ENCODE data around the gene NBEAL2.

NBEAL2 gene

GRCh38 chr3:46989146-46989810, 9.8 kb downstream of the NBEAL2 start:
- no peak for TF ChIP-seq CTCF (conservative IDR thresholded peaks at IDR 0.05; ENCODE audit: low read depth)
- POLR2A ChIA-PET (ENCODE audit: low non-redundant PET) = no interaction called here
- H3K27ac ChIP-seq = no peak overlapping the region
- no peak for DNase-seq (ENCODE audit: low spot score)
- CTCF ChIA-PET = no interaction called here

DNA sequence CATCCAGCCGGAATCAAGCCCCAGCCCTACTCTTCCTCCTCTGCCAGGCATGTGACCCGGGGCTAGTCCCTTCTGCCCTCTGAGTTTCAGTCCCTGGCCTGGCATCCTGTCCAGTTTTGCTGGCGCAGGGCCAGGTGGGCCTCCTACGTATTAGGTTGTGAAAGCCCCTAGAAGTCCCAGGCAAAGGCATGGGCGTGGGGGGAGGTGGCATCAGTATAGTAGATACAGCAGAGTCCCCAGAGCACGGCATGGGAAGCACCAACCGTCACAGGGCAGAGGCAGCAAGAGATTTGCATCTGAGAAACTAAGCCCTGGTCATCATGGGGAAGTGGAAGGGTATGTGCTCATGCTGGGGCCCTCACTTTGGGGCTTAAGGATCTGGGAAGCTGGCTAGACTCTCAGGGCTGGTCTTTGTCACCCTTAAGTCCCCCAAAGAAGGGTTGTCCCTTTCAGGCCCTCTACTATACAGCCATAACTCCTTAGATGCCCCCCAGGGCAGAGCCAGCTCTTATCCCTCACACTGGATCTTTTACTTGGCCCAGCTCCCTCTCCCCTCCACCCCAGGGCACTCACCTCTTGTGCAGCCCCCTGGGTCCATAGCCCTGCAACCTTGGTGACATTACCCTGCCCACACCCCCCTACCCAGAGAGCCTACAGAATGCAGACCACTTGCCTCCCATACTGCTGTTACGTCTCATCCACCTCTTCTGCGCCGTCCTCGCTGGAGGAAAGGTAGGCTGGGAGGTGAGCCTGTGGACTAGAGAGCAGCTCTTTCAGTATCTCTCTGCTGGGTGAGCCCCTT, 11.3 kb downstream of the NBEAL2 start:
- ChIA-PET POLR2A (ENCODE audit: low non-redundant PET) (no interaction called here), CTCF (no interaction called here)
- no peak overlapping the region for H3K27ac ChIP-seq
- DNase-seq (ENCODE audit: low spot score) = no peak
- TF ChIP-seq CTCF (conservative IDR thresholded peaks at IDR 0.05; ENCODE audit: low read depth) = no peak

GRCh38 chr3:46991406-46992165, 12.1 kb downstream of the NBEAL2 start:
- TF ChIP-seq CTCF (conservative IDR thresholded peaks at IDR 0.05; ENCODE audit: low read depth) = no peak
- peak overlapping the region; percentile 9; the same call in 1 of the 2 replicates for H3K27ac ChIP-seq
- no peak for DNase-seq (ENCODE audit: low spot score)
- ChIA-PET POLR2A (ENCODE audit: low non-redundant PET) (no interaction called here), CTCF (interaction anchor here (1.2 kb wide), 1 partner anchor 71 kb away, joined by 3 read pairs; no protein-coding TSS in a partner anchor)

GRCh38 chr3:46992231-46992630, 12.8 kb downstream of the NBEAL2 start:
- peak overlapping the region; percentile 9; the same call in 1 of the 2 replicates for H3K27ac ChIP-seq
- no peak for TF ChIP-seq CTCF (conservative IDR thresholded peaks at IDR 0.05; ENCODE audit: low read depth)
- CTCF ChIA-PET = interaction anchor here (1.2 kb wide), 1 partner anchor 71 kb away, joined by 3 read pairs; no protein-coding TSS in a partner anchor
- DNase-seq (ENCODE audit: low spot score) = no peak
- POLR2A ChIA-PET (ENCODE audit: low non-redundant PET) = no interaction called here

DNA sequence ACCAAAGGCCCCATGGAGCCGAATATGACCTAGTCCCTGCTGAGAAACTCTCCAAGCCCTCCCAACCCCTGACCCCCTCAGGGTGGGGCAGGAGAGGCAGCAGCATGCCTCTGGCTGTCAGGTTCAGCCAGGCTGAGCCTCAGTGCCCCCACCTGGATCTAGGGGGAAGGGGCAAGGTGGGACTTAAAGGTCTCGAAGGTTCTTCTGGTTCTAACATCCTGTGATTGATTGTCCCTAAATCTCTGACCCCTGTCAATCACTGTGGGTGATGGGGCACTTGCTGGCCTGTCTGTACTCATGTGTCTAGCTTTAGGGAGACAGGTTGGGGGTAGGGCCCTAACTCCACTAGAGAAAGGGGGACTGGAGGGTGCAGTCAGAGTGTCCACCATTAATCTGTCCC, 13.8 kb downstream of the NBEAL2 start:
- ChIA-PET POLR2A (ENCODE audit: low non-redundant PET) (no interaction called here), CTCF (interaction anchor here (1.2 kb wide), 1 partner anchor 72 kb away, joined by 3 read pairs; no protein-coding TSS in a partner anchor)
- no peak for TF ChIP-seq CTCF (conservative IDR thresholded peaks at IDR 0.05; ENCODE audit: low read depth)
- no peak for DNase-seq (ENCODE audit: low spot score)
- no peak overlapping the region for H3K27ac ChIP-seq

GRCh38 chr3:46993986-46994385, 14.5 kb downstream of the NBEAL2 start:
- ChIA-PET CTCF (no interaction called here), POLR2A (ENCODE audit: low non-redundant PET) (no interaction called here)
- TF ChIP-seq CTCF (conservative IDR thresholded peaks at IDR 0.05; ENCODE audit: low read depth) = no peak
- DNase-seq (ENCODE audit: low spot score) = no peak
- H3K27ac ChIP-seq = no peak overlapping the region
